Measurements from ENCODE around the gene GYS2. TPM values are rescaled to one million over a fixed set of nuclear protein-coding genes. Genes with fewer than 3 reads are reported as not detected.
"Not testable (repeated sequence)": the region's sequence is repeated elsewhere in the genome, so short reads cannot be mapped to it uniquely, and the experiment has no call there.

The GYS2 gene
- total RNA-seq = 0.13 TPM
- polyA plus RNA-seq (ENCODE audit: insufficient read depth in 1 of 8, insufficient read length in 8 of 8, low replicate concordance in 1 of 8) = under 1 TPM in 5 of 8 donors, not detected in 3; 0.12 to 0.86 (median 0.29) TPM
- long read RNA-seq, donor 1 = 0 reads
- long read RNA-seq, donor 2 = 0 reads
- long read RNA-seq, donor 3 = 0 reads
- long read RNA-seq, donor 4 = 0 reads
- long read RNA-seq, donor 5 = 0 reads
- long read RNA-seq, donor 6 = 0 reads
- long read RNA-seq, donor 7 = 0 reads
- long read RNA-seq, donor 8 = 0 reads
- long read RNA-seq, donor 9 = 0 reads
- long read RNA-seq, donor 10 = 0 reads
- long read RNA-seq, donor 11 = 0 reads

- no peaks in the 10 kb centered on the region for H3K36me3 ChIP-seq (ENCODE audit: control insufficient read depth, insufficient read depth, low read length)
- no peaks in the 10 kb centered on the region for H3K4me1 ChIP-seq (ENCODE audit: control insufficient read depth, insufficient read depth, low read length)
- no peak within 1 kb of the TSS for H3K4me3 ChIP-seq (ENCODE audit: low read length)
- no peak for DNase-seq
- no peaks in the 10 kb centered on the region for H3K27me3 ChIP-seq (ENCODE audit: control insufficient read depth, insufficient read depth, low read length)
- H3K27ac ChIP-seq (ENCODE audit: low read length) = no peak within 1 kb of the TSS
- H3K9me3 ChIP-seq (replicated peaks; ENCODE audit: control insufficient read depth, low read depth, low read length) = no peaks in the 10 kb centered on the region
- WGBS (ENCODE audit: insufficient coverage) = 0% methylated on average over 1 of the region's 7 CpGs
Measured at GRCh38 chr12:21604245-21605101, at the start of gene GYS2. TSS of gene GYS2 (minus strand) at chr12:21604847. CDS start at chr12:21604592, 255 bp downstream.

GRCh38 chr12:21651821-21652220 lies 47.2 kb upstream of the GYS2 start:
- no CpG with 5 or more reads among the region's 1 CpG for WGBS (ENCODE audit: insufficient coverage)
- H3K36me3 ChIP-seq (ENCODE audit: control insufficient read depth, insufficient read depth, low read length) = peaks cover 36% of the 10 kb centered on the region
- H3K9me3 ChIP-seq (replicated peaks; ENCODE audit: control insufficient read depth, low read depth, low read length) = no peaks in the 10 kb centered on the region
- DNase-seq = no peak
- peaks cover 2% of the 10 kb centered on the region for H3K4me1 ChIP-seq (ENCODE audit: control insufficient read depth, insufficient read depth, low read length)
- H3K4me3 ChIP-seq (ENCODE audit: low read length) = no peak overlapping the region
- no peaks in the 10 kb centered on the region for H3K27me3 ChIP-seq (ENCODE audit: control insufficient read depth, insufficient read depth, low read length)
- no peak overlapping the region for H3K27ac ChIP-seq (ENCODE audit: low read length)

GRCh38 chr12:21650997-21651396 lies 46.4 kb upstream of the GYS2 start:
- Histone ChIP-seq H3K36me3 (ENCODE audit: control insufficient read depth, insufficient read depth, low read length) (peaks cover 38% of the 10 kb centered on the region), H3K27me3 (ENCODE audit: control insufficient read depth, insufficient read depth, low read length) (no peaks in the 10 kb centered on the region), H3K4me1 (ENCODE audit: control insufficient read depth, insufficient read depth, low read length) (peaks cover 2% of the 10 kb centered on the region), H3K4me3 (ENCODE audit: low read length) (no peak overlapping the region), H3K27ac (ENCODE audit: low read length) (no peak overlapping the region), H3K9me3 (replicated peaks; ENCODE audit: control insufficient read depth, low read depth, low read length) (no peaks in the 10 kb centered on the region)
- DNase-seq = no peak
- 100% methylated on average over 1 of the region's 1 CpG for WGBS (ENCODE audit: insufficient coverage)

- Histone ChIP-seq H3K27me3 (ENCODE audit: control insufficient read depth, insufficient read depth, low read length) (no peaks in the 10 kb centered on the region), H3K27ac (ENCODE audit: low read length) (no peak overlapping the region), H3K4me3 (ENCODE audit: low read length) (no peak overlapping the region), H3K9me3 (replicated peaks; ENCODE audit: control insufficient read depth, low read depth, low read length) (no peaks in the 10 kb centered on the region), H3K36me3 (ENCODE audit: control insufficient read depth, insufficient read depth, low read length) (peaks cover 47% of the 10 kb centered on the region), H3K4me1 (ENCODE audit: control insufficient read depth, insufficient read depth, low read length) (peaks cover 2% of the 10 kb centered on the region)
- WGBS (ENCODE audit: insufficient coverage) = no CpG with 5 or more reads among the region's 3 CpGs
- DNase-seq = no peak
Measured at GRCh38 chr12:21649034-21649433, 44.4 kb upstream of the GYS2 start.

GRCh38 chr12:21648378-21648777 lies 43.7 kb upstream of the GYS2 start:
- H3K4me3 ChIP-seq (ENCODE audit: low read length) = no peak overlapping the region
- no peaks in the 10 kb centered on the region for H3K9me3 ChIP-seq (replicated peaks; ENCODE audit: control insufficient read depth, low read depth, low read length)
- no peaks in the 10 kb centered on the region for H3K27me3 ChIP-seq (ENCODE audit: control insufficient read depth, insufficient read depth, low read length)
- H3K4me1 ChIP-seq (ENCODE audit: control insufficient read depth, insufficient read depth, low read length) = peaks cover 2% of the 10 kb centered on the region
- WGBS (ENCODE audit: insufficient coverage) = no CpG with 5 or more reads among the region's 2 CpGs
- DNase-seq = no peak
- peaks cover 46% of the 10 kb centered on the region for H3K36me3 ChIP-seq (ENCODE audit: control insufficient read depth, insufficient read depth, low read length)
- no peak overlapping the region for H3K27ac ChIP-seq (ENCODE audit: low read length)

GRCh38 chr12:21647179-21647578 lies 42.5 kb upstream of the GYS2 start:
- no peaks in the 10 kb centered on the region for H3K4me1 ChIP-seq (ENCODE audit: control insufficient read depth, insufficient read depth, low read length)

GRCh38 chr12:21645041-21645500 lies 40.4 kb upstream of the GYS2 start:
- H3K4me3 ChIP-seq (ENCODE audit: low read length); H3K9me3 ChIP-seq (replicated peaks; ENCODE audit: control insufficient read depth, low read depth, low read length); H3K27ac ChIP-seq (ENCODE audit: low read length); DNase-seq; H3K4me1 ChIP-seq (ENCODE audit: control insufficient read depth, insufficient read depth, low read length); H3K27me3 ChIP-seq (ENCODE audit: control insufficient read depth, insufficient read depth, low read length): not testable (repeated sequence)
- WGBS (ENCODE audit: insufficient coverage) = 80% methylated on average over 1 of the region's 7 CpGs
- H3K36me3 ChIP-seq (ENCODE audit: control insufficient read depth, insufficient read depth, low read length) = peaks cover 39% of the 10 kb centered on the region

More at GRCh38 chr12:21647179-21647578, 42.5 kb upstream of the GYS2 start:
- no peaks in the 10 kb centered on the region for H3K9me3 ChIP-seq (replicated peaks; ENCODE audit: control insufficient read depth, low read depth, low read length)
- DNase-seq = no peak
- H3K27ac ChIP-seq (ENCODE audit: low read length) = no peak overlapping the region
- H3K36me3 ChIP-seq (ENCODE audit: control insufficient read depth, insufficient read depth, low read length) = peaks cover 44% of the 10 kb centered on the region
- H3K4me3 ChIP-seq (ENCODE audit: low read length) = no peak overlapping the region
- no peaks in the 10 kb centered on the region for H3K27me3 ChIP-seq (ENCODE audit: control insufficient read depth, insufficient read depth, low read length)

- Histone ChIP-seq H3K36me3 (ENCODE audit: control insufficient read depth, insufficient read depth, low read length) (peaks cover 39% of the 10 kb centered on the region), H3K27me3 (ENCODE audit: control insufficient read depth, insufficient read depth, low read length) (no peaks in the 10 kb centered on the region), H3K27ac (ENCODE audit: low read length) (no peak overlapping the region), H3K4me1 (ENCODE audit: control insufficient read depth, insufficient read depth, low read length) (no peaks in the 10 kb centered on the region), H3K4me3 (ENCODE audit: low read length) (no peak overlapping the region), H3K9me3 (replicated peaks; ENCODE audit: control insufficient read depth, low read depth, low read length) (no peaks in the 10 kb centered on the region)
- DNase-seq = no peak
- WGBS (ENCODE audit: insufficient coverage) = no CpG with 5 or more reads among the region's 4 CpGs
Measured at GRCh38 chr12:21644516-21644915, 39.9 kb upstream of the GYS2 start.

- no CpG with 5 or more reads among the region's 3 CpGs for WGBS (ENCODE audit: insufficient coverage)
- Histone ChIP-seq H3K36me3 (ENCODE audit: control insufficient read depth, insufficient read depth, low read length) (peaks cover 39% of the 10 kb centered on the region), H3K4me3 (ENCODE audit: low read length) (no peak overlapping the region), H3K4me1 (ENCODE audit: control insufficient read depth, insufficient read depth, low read length) (no peaks in the 10 kb centered on the region), H3K9me3 (replicated peaks; ENCODE audit: control insufficient read depth, low read depth, low read length) (no peaks in the 10 kb centered on the region), H3K27ac (ENCODE audit: low read length) (no peak overlapping the region), H3K27me3 (ENCODE audit: control insufficient read depth, insufficient read depth, low read length) (no peaks in the 10 kb centered on the region)
- no peak for DNase-seq
Measured at GRCh38 chr12:21643758-21644157, 39.1 kb upstream of the GYS2 start.

- peak; percentile 64 for DNase-seq
- no peaks in the 10 kb centered on the region for H3K4me1 ChIP-seq (ENCODE audit: control insufficient read depth, insufficient read depth, low read length)
- H3K36me3 ChIP-seq (ENCODE audit: control insufficient read depth, insufficient read depth, low read length) = peaks cover 35% of the 10 kb centered on the region
- no peak overlapping the region for H3K27ac ChIP-seq (ENCODE audit: low read length)
- no peak overlapping the region for H3K4me3 ChIP-seq (ENCODE audit: low read length)
- H3K27me3 ChIP-seq (ENCODE audit: control insufficient read depth, insufficient read depth, low read length) = no peaks in the 10 kb centered on the region
- no peaks in the 10 kb centered on the region for H3K9me3 ChIP-seq (replicated peaks; ENCODE audit: control insufficient read depth, low read depth, low read length)
- WGBS (ENCODE audit: insufficient coverage) = no CpG with 5 or more reads among the region's 1 CpG
Measured at GRCh38 chr12:21642707-21643389, 38.2 kb upstream of the GYS2 start.

All from muscle of leg (tissue), 16 donors.